NOMO-1 treated with dmso at 0.1 percent for 144 hours (cell line): ENCODE results near the gene NUBP2.

ENCODE experiments used
- DNase-seq: peaks from one replicate; lab custom pipeline; 2025; ENCODE audit not compliant: unreplicated experiment; lab: John Stamatoyannopoulos, UW

The NUBP2 gene

DNA sequence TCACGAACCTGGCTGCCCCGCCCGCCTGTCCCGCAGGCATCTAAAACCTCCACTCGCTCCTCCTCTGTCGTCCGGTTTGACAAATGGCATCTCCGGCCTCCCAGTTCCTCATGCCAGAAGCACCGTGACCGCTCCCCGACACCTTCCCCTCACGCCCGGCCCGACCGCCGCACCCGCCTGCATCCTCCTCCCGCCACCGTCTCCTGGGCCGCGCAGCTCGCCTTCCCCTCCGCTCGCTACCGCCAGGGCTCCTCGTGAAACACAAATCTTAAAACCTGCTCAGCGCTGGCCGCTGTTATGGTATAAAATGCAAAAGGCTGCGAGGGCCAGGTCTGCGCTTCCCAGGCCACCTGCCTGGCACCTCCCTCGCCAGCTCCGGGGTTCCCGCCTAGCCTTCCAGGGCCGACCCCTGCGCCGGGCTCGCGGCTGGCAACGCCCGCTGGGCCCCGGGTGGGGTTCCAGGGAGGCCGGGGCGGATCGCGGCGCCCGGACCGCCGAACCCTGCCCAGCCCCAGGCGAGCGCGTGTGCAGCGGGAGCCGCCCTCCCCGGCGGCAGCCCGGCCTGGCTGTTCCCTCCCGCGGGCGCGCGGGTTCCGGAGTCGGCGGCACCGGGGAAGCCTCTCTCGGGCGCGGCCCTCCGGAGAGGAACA lies 877 bp upstream of the NUBP2 start:
- no peak for DNase-seq

DNA sequence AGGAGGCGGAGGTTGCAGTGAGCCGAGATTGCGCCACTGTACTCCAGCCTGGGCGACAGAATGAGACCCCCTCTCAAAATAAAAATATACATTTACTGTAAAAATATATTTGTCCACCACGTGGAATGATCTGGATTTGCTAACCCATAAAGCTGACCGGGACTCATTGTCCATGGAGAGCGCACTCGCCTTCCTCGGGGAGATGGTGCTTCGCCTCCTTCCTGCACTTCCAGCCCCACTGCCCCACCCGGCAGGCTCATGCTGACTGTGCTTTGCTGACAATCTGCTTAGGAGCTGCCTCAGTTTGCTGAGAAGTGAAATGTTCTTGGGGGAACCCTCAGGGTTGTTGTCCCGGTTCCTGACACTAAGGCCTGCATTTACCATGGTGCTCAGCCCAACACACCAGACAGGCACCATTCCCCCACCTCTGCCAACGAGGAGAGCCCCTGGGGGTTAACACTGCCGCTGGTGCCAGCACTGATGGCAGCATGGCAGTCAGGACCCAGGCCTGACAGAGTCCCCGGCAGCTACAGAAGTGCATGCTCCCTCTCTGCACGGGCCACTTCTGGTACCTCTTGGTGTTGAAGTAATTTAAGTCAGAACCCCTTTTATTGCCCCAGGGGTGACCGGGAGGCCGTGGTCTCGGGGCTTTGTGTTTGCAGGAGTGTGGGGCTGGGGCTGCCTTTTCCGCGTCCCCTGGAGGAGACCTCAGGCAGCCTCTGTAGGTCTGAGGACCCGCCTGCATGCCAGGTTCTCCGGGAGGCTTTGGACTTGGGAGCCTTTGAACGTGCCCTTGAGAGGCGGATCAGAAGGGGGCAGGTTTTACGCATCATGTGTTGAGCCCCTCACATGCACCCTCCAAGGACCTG lies 2.5 kb downstream of the NUBP2 start:
- no peak for DNase-seq

DNA sequence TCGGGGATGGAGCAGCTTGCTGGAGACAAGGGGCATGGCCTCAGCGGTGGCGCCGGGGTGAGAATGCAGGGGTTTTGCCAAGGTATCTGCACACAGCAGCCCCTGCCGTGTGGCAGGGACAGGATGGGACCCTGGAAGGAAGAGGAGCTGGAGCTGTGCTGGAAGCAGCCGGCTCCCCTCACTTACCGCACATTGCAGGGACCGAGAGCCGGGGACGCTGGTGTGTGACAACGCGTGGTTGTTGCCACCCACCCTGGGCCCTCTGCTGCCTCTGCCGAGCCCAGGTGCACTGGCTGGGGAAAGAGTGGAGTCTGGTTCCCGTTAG lies 3.0 kb downstream of the NUBP2 start:
- DNase-seq: no peak

DNA sequence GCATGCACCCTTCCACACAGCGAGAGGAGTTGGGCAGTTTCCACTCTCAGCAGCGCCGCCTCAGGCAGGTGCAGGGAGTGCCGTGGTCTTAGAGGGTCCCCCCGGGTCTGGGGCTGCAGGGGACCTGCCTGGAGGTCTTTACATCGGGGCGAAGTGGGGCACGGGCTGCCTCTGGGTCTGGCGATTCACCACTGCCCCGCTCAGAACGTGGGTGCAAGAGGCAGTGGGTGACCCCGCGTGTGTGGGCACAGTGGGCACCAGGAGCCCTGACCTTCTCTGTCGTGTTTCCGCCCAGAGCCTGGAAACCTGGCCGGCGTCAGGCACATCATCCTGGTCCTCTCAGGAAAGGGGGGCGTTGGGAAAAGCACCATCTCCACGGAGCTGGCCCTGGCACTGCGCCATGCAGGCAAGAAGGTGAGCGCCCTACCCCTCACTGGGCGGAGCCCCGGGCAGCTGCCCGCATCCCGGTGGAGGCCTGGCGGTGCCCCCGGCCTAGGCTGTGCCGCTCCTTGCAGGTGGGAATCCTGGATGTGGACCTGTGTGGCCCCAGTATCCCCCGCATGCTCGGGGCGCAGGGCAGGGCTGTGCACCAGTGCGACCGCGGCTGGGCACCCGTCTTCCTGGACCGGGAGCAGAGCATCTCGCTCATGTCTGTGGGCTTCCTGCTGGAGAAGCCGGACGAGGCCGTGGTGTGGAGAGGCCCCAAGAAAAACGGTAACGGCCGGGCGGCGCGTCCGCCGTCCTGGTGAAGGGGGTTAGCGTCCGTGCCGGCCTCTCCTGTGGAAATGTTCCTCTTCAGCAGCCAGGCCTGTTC lies 3.7 kb downstream of the NUBP2 start:
- DNase-seq: no peak

DNA sequence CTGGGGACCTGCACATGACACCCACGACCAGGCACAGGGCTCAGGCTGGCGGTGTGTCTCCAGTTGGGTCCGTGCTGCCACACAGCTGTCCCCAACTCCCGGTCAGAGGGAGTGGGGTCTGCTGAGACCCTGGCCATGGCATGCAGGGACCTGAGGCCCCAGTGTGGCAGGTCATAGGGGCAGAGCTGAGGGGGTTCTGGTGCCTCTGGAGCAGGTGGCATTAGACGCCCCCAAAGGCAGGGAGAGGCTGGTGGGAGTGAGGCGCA lies 4.2 kb downstream of the NUBP2 start:
- no peak for DNase-seq

DNA sequence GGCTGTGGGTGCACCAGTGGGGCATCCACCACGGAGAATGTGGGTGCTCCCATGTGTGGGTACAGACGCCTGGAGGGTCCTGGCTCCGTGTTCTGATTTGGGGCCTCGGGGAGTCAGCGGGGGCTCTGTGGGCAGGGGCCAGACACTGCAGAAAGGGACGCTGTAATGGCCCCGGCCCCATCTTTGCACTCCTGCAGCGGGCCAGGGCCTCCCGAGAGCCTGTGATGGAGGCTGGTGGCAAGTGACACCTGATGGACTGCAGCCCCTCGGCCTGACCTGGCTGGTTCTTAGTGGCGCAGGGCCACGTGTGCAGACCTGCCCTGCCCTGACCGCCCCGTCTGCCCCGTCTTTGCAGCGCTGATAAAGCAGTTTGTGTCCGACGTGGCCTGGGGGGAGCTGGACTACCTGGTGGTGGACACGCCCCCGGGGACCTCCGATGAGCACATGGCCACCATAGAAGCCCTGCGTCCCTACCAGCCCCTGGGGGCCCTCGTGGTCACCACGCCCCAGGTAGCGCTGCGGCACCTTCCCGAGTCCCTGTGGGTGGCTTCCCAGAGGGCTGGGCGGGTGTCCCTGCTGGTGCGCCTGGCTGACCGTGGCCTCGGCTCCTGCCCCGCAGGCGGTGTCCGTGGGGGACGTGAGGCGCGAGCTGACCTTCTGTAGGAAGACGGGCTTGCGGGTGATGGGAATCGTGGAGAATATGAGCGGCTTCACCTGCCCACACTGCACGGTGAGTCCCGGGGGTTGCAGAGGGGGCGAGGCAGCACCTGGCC lies 4.7 kb downstream of the NUBP2 start:
- no peak for DNase-seq

DNA sequence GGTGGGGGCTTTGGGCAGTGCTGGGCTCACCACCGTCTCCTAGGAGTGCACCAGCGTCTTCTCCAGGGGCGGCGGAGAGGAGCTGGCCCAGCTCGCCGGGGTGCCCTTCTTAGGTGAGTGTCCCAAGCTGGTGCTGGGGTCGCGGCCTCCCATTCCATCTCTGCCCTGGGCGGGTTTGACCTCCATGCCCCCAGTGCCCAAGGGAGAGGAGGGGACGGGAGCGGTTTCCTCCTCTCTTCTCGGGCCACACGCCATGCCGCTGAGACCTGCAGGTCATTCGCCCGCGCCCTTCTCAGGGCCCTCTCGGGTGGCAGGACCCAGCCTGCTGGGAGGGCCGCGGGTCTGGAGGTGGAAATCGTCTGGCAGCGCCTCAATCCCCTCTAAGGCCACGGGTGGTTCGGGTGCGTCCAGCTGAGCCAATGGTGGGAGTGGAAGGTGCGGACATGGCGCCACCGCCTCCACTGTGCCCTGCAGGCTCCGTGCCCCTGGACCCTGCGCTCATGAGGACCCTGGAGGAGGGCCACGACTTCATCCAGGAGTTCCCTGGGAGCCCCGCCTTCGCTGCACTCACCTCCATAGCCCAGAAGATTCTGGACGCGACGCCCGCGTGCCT lies 5.4 kb downstream of the NUBP2 start:
- no peak for DNase-seq

DNA sequence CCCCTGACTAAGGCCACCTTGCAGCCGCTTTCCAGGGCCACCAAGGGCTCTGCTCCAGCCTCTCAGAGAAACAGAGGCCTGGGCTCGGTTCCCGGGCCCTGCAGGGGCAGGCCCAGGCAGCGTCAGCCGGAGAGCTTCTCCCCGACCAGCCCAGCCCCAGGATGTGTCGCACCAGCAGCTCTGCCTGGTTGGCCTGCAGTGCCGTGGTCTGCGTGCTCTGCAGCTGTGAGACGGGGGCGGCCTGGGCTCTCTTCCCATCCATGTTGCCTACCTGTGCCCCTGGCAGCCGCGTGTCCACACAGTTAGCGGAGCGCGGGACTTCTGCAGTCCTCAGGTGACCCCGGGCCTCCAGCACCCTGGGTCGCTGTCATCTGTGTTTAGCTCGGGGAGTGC lies 5.9 kb downstream of the NUBP2 start:
- no peak for DNase-seq

DNA sequence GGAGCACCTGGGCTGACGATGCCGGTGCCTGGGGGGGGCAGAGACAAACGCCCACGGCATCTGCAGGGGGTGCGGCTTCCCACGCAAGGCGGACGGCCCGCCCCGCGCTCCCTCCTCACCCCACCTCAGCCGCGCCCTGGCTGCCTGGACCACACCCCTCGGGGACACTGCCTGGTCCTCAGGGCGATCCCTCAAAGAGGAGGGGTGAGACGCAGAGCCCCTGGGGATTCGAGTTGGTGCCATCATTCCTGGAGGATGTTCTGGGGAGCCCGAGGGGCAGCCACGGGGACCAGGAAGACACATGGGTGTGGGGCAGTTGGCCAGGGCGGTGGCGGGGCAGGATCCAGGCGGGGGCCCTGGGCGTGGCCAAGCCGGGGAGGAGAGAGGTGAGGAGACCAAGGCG lies 6.9 kb downstream of the NUBP2 start:
- no peak for DNase-seq

DNA sequence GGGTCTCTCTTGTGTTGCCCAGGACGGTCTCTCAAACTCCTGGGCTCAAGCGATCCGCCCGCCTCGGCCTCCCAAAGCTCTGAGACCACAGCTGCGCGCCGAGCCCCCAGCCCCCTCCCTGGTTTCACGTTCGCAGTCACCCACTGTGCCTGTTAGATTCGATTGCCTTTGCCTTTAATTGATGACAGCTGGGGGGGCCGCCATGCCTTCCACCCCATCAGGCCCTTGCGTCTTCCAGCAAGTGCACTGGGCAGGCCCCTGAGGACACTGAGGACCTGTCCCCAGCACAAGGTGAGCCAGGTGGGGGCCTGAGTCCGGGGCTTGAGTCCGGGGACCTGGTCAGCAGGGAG lies 7.5 kb downstream of the NUBP2 start:
- DNase-seq: no peak

DNA sequence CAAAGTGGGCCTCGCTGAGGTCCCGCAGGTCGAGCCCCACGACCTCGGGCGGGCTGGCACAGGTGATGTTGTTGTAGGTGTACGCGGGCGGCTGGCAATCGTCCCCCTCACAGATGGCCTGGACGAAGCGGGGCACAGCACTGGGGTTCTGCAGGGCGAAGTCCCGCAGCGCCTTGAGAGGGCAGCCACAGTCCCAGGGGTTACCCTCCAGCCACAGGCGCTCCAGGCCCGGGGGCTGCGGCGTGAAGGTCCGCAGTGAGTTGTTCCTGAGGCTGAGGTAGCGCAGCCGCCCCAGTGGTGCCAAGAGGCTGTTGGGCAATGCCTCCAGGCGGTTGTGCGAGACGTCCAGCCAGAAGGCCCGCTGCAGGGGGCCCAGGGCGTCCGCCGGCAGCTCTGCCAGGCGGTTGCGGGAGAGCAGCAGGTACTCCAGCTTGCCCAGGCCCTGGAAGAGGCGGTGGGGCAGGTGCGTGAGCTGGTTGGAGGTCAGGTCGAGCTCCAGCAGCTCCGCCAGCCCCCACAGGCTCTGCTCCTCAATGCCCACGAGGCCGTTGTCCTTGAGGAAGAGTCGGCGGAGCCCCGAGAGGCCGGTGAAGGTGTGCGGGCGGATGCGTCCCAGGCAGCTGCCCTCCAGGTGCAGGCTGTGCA lies 8.0 kb downstream of the NUBP2 start:
- DNase-seq: no peak

DNA sequence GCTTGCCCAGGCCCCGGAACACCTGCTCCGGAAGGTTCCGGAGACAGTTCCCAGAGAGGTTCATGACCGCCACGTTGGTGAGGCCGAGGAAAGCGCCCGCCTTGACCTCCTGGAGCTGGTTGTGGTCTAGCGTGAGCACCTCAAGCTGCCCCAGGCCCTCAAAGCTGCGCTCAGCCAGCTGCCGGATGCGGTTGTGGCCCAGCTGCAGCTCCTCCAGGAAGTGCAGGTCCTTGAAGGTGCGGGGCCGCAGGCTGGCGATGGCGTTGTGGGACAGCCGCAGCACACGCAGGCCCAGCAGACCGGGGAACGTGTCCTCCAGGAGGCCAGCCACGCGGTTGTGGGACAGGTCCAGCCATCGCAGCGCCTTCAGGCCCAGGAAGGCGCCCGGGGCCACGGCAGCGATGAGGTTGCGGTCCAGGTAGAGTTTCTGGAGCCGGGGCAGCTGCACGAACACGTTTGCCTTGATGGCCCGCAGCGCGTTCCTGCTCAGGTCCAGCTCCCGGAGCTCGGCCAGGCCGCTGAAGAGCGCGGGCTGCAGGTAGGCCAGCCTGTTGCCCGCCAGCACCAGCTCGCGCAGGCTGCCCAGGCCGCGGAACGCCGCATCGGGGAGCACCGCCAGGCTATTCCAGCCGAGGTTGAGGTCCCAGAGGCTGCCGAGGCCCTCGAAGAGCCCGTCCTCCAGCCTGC lies 8.6 kb downstream of the NUBP2 start:
- no peak for DNase-seq

DNA sequence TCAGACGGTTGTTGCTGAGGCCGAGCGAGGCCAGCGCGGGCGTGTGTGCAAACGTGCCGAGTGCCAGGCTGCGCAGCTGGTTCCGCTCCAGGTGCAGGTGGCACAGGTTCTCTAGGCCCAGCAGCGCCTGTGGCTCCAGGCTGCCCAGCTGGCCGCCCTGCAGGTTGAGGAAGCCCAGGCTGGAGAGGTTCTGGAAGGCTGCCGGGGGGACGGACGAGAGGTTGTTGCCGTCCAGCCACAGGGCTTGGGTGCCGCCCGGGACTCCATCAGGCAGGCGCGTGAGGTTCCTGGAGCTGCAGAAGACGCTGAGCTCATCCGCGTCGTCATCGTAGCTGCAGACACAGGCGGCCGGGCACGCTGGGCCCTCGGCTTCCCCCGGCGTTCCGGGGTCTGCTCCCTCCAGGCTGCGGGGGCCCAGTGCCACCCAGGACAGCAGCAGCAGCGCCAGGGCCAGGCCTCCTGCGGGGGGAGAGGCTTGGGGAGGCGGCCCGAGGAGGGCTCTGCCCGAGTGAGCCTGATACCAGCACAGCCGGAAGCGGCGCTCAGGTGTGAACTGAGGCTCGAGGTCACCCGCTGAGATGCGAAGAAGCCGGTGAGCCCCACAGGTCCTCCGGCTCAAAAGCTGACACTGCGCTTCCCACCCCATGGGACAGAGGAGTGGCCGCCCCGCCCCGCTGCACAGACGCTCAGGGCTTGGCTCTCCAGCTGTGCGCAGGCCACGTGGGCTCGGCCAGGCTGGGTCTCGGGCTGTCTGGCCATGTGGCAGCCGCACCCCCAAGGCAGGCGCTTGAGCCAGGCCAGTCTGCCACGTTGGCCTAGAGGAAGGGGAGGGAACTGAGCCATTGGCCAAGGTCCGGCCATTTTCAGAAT lies 9.4 kb downstream of the NUBP2 start:
- DNase-seq: no peak

DNA sequence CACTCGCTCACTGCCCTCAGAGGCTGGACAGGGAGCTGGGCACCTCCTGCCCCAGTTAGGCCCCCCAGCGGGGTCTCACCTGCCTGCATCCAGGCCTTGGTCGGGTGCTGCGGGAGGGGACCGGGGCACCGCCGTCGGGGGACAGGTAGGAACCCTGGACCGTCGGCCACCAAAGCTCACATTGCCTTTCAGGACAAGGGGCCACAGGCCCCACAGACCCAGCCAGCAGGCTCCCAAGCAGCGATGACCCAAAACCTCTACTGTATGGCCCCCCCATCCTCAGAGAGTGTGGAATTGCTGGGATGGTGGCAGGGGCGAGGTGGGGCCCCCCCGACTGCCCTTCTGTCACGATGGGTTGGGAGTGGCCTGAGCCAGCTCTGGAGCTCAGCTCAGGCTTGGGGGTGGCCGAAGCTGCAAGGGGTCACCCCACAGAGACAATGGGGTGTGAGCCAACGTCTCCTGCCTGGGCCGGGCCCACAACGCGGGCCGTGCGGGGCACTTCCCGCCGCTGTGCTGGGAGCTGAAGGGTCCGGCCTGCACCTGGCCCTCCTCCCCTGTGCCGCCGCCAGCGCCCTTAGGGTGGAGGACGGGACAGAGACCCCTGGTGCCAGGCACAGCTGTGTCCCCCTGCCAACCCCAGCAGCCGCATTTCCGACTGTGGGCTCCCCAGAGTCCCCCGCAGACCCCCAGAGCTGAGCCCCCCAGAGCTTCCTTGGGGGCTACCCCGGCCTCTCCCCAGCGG lies 10.2 kb downstream of the NUBP2 start:
- no peak for DNase-seq

DNA sequence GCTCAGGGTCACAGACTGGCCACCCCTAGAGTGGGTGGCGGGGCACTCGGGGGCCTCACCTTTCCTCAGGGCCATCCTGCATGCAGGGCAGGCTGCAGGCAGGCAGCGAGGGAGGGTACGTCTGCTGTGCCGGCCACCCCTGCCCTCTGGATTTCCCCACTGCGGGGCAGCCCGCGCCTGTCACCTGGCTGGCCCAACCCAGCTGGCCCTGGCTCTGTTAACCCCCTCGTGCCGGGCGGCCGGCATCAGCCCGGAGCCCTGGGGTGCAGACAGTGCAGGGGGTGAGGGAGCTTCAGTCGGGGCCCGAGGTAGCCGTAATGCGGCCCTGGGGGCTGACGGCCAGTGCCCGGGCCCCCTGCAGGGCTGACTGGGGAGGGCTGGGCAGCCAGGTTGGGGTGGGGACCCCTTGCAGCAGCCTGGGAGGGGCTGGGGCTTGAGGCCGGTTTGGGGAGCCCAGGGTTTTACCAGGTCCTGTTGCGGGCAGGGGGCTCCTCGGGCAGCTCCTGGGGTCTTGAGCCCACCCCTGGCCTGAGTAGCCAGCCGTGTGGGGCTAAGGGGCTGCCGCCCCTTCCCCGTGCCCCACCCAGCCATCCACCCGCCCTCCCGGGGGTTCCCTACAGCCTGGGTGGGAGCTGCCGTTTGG lies 10.9 kb downstream of the NUBP2 start, which contains the start of gene IGFALS:
Gene IGFALS, minus strand, starts transcription at position 128 of the 643 bp plus-strand sequence. Its CDS starts 53 bp downstream, at position 75.
- DNase-seq: no peak

DNA sequence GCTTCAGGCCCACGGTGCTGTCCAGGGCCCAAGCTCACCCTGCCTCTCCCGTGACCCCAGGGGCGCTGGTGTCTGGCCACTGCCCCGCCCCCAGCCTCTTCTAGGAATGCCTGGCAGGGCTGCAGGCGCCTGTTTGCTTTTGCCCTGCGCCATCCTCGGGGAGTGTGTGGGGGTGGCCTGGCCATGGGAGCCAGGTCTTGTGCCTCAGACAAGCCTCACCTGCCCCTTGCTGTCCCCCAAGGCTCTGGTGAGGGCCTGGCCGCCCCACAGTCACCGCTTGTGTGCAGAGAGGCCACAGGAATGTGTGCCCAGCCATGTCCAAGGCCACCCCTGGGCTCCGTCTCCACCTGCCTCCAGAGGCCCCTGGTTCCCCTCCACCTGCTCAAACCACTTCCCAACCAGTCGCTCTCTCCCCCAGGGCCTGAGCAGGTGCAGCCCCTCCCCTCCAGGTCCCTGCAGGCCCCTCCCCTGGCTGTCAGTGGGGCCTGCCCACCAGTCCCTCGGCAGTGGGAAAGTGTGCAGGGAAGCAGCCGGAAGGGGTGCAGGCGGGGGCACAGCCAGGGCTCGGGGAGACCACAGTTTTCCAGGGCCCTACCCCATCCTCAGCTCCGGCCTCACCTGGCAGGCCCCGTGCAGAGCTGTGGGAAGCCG lies 11.6 kb downstream of the NUBP2 start:
- no peak for DNase-seq

DNA sequence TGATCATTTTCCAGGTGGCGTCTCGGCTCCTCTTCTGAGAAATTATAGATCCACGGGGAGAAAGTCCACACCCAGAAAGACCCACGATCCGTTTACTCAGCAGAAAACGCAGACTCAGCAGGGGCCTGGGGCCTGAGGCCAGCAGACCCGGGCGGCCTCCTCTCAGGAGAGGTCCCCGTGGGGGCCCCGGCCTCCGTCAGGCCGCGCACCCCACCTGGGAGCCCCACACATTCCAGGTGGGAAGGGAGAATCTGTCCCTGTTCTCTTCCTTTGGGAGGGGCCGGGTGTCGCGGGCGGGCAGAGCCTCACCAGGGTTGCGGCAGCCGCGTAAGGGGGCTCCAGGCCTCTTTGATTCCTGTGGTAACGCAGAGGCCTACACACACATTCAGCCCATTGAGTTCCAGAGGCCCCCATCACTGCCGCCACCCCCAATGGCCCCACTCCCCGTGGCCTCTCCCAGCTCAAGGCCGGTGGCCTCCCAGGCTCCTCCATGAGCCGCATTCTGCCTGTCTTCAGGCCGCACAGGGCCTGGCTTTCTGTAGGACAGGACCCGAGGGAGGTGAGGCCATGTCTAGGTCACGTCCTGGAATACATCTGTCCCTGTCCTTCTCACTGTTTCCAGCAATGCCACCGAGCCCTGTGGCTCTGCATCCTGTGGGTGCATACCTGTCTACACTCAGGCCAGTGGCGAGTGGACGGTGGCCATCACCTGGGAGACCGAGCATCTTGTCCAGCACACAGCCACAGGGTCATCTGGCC lies 12.3 kb downstream of the NUBP2 start:
- DNase-seq: no peak
